Measurements from ENCODE around the gene CDCA3. TPM values are rescaled to one million over a fixed set of nuclear protein-coding genes. Genes with fewer than 3 reads are reported as not detected.

The CDCA3 gene
- total and polyA plus RNA-seq, 7 experiments from 2014 or later, result 0.64 to 55.6 (median 1.4) TPM; not detected in 1

DNA sequence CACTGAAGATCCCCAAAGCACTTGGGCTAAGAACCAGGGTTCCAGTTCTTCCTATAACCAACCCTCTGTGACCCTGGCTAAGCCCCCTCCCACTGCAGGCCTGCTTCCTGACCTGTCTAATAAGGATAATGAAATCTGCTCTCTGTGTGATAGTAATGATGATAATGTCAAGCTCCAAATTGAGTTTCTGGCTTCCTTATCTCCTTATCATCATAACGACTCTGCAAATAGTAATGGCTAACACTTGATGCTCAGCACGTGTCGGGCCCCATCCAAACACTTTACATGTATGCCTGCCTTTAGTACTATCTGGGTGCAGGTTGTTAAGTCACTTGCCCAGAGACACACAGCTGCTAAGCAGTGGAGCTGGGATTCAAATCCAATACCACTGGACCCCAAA is 34.5 kb downstream of the CDCA3 start:
- CTCF ChIA-PET, result interaction anchor here (1.1 to 1.5 kb wide), 3 partner anchors 9 to 63 kb away, joined by 3 to 5 read pairs (median 4); partner anchors contain the start of gene MLF2
- Histone ChIP-seq H3K4me1 (ENCODE audit: control insufficient read depth in 2 of 2, insufficient read depth in 2 of 2, low read length in 2 of 2) (peaks cover 0 to 10% of the 10 kb centered on the region in 2 donors), H3K9me3 (ENCODE audit: control insufficient read depth in 2 of 3, low read length in 3 of 3) (no peaks in the 10 kb centered on the region), H3K36me3 (ENCODE audit: control insufficient read depth in 2 of 3, insufficient read depth in 3 of 3, low read length in 3 of 3) (peaks cover 0 to 69% (median 22%) of the 10 kb centered on the region in 3 experiments), H3K4me3 (ENCODE audit: low read length) (no peak overlapping the region), H3K27me3 (ENCODE audit: control insufficient read depth in 2 of 2, insufficient read depth in 2 of 2, low read length in 2 of 2) (no peaks in the 10 kb centered on the region), H3K27ac (ENCODE audit: low read depth, low read length) (no peak overlapping the region)
- Mint-ChIP-seq H3K36me3 (peaks cover 11 to 40% (median 24%) of the 10 kb centered on the region in 5 donors), H3K4me1 (peaks cover 10 to 27% (median 19%) of the 10 kb centered on the region in 7 donors), H3K9me3 (peaks cover 0 to 2% (median 0%) of the 10 kb centered on the region in 11 donors), H3K4me3 (no peak overlapping the region), H3K27me3 (peaks cover 0 to 4% (median 2%) of the 10 kb centered on the region in 5 donors), H3K27ac (peak overlapping the region in 6 of 9 donors; percentile 14 to 51 (median 36))
- intact Hi-C loops (cut with micrococcal nuclease), result no loop called here
- POLR2A ChIA-PET, result interaction anchor here (0.6 kb wide), 1 partner anchor 28 kb away, joined by 3 read pairs; no protein-coding TSS in a partner anchor
- ATAC-seq (no peak), DNase-seq (no peak)

DNA sequence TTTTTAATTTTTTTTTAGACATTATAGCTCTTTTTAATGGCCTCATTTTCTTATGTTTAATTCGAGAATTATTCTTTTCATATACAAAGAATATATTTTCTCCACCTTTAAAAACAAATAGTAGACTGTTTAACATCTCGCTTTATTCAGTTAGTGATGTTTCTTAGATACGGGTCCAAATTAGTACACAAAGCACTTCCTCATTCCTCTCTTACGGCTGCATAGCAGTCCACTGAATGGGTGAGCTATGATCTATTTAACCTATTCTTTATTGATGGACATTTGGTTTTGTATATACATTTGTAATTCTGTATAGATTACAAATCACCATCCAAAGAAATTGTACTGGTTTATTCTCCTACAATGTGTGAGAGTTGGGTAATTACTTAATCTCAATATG is 37.7 kb downstream of the CDCA3 start:
- Mint-ChIP-seq H3K36me3 (peaks cover 11 to 47% (median 32%) of the 10 kb centered on the region in 5 donors), H3K4me3 (no peak overlapping the region), H3K9me3 (peaks cover 0 to 2% (median 0%) of the 10 kb centered on the region in 11 donors), H3K27ac (peak overlapping the region in 3 of 9 donors; percentile 6 to 41 (median 15)), H3K27me3 (peaks cover 0 to 4% (median 0%) of the 10 kb centered on the region in 5 donors), H3K4me1 (peaks cover 19 to 36% (median 29%) of the 10 kb centered on the region in 7 donors)
- ChIA-PET POLR2A (interaction anchor here (0.6 to 1.3 kb wide), 6 partner anchors 12 to 89 kb away, joined by 3 to 5 read pairs (median 4); partner anchors contain the start of genes CD4, COPS7A and MLF2), CTCF (interaction anchor here (0.8 to 1.6 kb wide), 2 partner anchors 47 to 79 kb away, joined by 3 to 5 read pairs; partner anchors contain the start of gene PTMS)
- intact Hi-C loops (cut with micrococcal nuclease), result no loop called here
- H3K27ac ChIP-seq (ENCODE audit: low read depth, low read length), result no peak overlapping the region
- DNase-seq (no peak), ATAC-seq (no peak)
- H3K4me1 ChIP-seq (ENCODE audit: control insufficient read depth in 2 of 2, insufficient read depth in 2 of 2, low read length in 2 of 2), result no peaks in the 10 kb centered on the region
- no peaks in the 10 kb centered on the region for H3K9me3 ChIP-seq (ENCODE audit: control insufficient read depth in 2 of 3, low read length in 3 of 3)
- no peak overlapping the region for H3K4me3 ChIP-seq (ENCODE audit: low read length)
- H3K27me3 ChIP-seq (ENCODE audit: control insufficient read depth in 2 of 2, insufficient read depth in 2 of 2, low read length in 2 of 2), result no peaks in the 10 kb centered on the region
- H3K36me3 ChIP-seq (ENCODE audit: control insufficient read depth in 2 of 3, insufficient read depth in 3 of 3, low read length in 3 of 3), result peaks cover 0 to 57% (median 18%) of the 10 kb centered on the region in 3 experiments

DNA sequence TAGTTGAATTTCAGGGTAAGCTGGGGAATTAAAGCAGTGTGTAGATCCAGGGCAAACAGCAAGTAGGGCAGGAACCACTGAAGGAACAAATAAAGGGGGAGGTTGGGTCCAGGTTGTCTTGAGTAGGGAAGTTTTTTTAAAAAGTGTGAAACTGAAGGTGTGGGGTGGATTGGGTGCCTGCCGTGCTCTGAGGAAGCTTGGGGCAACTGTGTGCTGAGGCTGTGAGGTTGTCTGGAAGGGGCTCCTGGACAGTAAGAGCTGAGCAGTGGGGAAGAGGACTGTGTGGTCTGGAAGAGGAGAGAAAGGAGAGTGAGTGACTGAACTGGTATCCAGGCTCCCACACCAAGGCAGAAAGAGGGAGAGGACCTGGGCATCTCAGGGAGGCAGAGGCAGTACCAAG is 40.3 kb downstream of the CDCA3 start:
- ATAC-seq (no peak), DNase-seq (no peak)
- Histone ChIP-seq H3K4me3 (ENCODE audit: low read length) (no peak overlapping the region), H3K4me1 (ENCODE audit: control insufficient read depth in 2 of 2, insufficient read depth in 2 of 2, low read length in 2 of 2) (no peaks in the 10 kb centered on the region), H3K9me3 (ENCODE audit: control insufficient read depth in 2 of 3, low read length in 3 of 3) (no peaks in the 10 kb centered on the region), H3K36me3 (ENCODE audit: control insufficient read depth in 2 of 3, insufficient read depth in 3 of 3, low read length in 3 of 3) (peaks cover 0 to 44% (median 6%) of the 10 kb centered on the region in 3 experiments), H3K27me3 (ENCODE audit: control insufficient read depth in 2 of 2, insufficient read depth in 2 of 2, low read length in 2 of 2) (no peaks in the 10 kb centered on the region), H3K27ac (ENCODE audit: low read depth, low read length) (peak overlapping the region; percentile 34)
- POLR2A ChIA-PET, result interaction anchor here (1.0 to 1.3 kb wide), 3 partner anchors 11 to 27 kb away, joined by 3 to 4 read pairs (median 3); partner anchors contain the start of gene GPR162
- CTCF ChIA-PET, result interaction anchor here (0.5 to 1.6 kb wide), 4 partner anchors 23 to 57 kb away, joined by 3 to 4 read pairs (median 4); no protein-coding TSS in a partner anchor
- peak overlapping the region; percentile 31 to 90 (median 77) for H3K27ac Mint-ChIP-seq
- intact Hi-C loops (cut with micrococcal nuclease), result no loop called here
- peaks cover 0 to 30% (median 18%) of the 10 kb centered on the region in 5 donors for H3K36me3 Mint-ChIP-seq
- H3K27me3 Mint-ChIP-seq, result peaks cover 0 to 4% (median 0%) of the 10 kb centered on the region in 5 donors
- H3K9me3 Mint-ChIP-seq, result no peaks in the 10 kb centered on the region
- peak overlapping the region in 4 of 10 donors; percentile 0 to 39 (median 18) for H3K4me3 Mint-ChIP-seq
- peaks cover 21 to 36% (median 25%) of the 10 kb centered on the region in 7 donors for H3K4me1 Mint-ChIP-seq

DNA sequence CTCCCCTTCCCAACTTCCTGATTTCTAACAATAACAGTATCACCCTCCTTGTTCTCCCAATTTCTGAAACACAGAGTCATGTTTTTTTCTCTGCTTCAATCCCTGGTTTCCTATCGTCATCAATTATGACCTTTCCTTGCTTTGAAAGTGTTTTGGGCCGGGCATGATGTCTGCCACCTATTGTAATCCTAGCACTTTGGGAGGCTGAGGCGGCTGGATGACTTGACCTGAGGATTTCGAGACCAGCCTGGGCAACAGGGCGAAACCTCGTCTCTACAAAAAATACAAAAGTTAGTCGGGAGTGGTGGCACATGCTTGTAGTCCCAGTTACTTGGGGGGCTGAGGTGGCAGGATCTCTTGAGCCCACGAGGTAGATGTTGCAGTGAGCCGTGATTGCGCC is 42.0 kb downstream of the CDCA3 start:
- H3K27me3 ChIP-seq (ENCODE audit: control insufficient read depth in 2 of 2, insufficient read depth in 2 of 2, low read length in 2 of 2), result no peaks in the 10 kb centered on the region
- ChIA-PET CTCF (no interaction called here), POLR2A (interaction anchor here (1.1 kb wide), 1 partner anchor 20 kb away, joined by 3 read pairs; no protein-coding TSS in a partner anchor)
- DNase-seq (peak in 1 of 9 donors; percentile 2), ATAC-seq (no peak)
- no peak overlapping the region for H3K4me3 Mint-ChIP-seq
- peak overlapping the region in 6 of 9 donors; percentile 1 to 55 (median 23) for H3K27ac Mint-ChIP-seq
- no peaks in the 10 kb centered on the region for H3K27me3 Mint-ChIP-seq
- no peak overlapping the region for H3K4me3 ChIP-seq (ENCODE audit: low read length)
- H3K4me1 ChIP-seq (ENCODE audit: control insufficient read depth in 2 of 2, insufficient read depth in 2 of 2, low read length in 2 of 2), result no peaks in the 10 kb centered on the region
- peaks cover 18 to 39% (median 28%) of the 10 kb centered on the region in 7 donors for H3K4me1 Mint-ChIP-seq
- intact Hi-C loops (cut with micrococcal nuclease), result loop anchor here in 1 of 2 donors (2.0 kb wide), 1 partner anchor 16 kb away; no protein-coding TSS in a partner anchor
- no peak overlapping the region for H3K27ac ChIP-seq (ENCODE audit: low read depth, low read length)
- no peaks in the 10 kb centered on the region for H3K9me3 Mint-ChIP-seq
- H3K36me3 Mint-ChIP-seq, result peaks cover 0 to 28% (median 20%) of the 10 kb centered on the region in 5 donors
- no peaks in the 10 kb centered on the region for H3K9me3 ChIP-seq (ENCODE audit: control insufficient read depth in 2 of 3, low read length in 3 of 3)
- H3K36me3 ChIP-seq (ENCODE audit: control insufficient read depth in 2 of 3, insufficient read depth in 3 of 3, low read length in 3 of 3), result peaks cover 0 to 33% (median 2%) of the 10 kb centered on the region in 3 experiments

DNA sequence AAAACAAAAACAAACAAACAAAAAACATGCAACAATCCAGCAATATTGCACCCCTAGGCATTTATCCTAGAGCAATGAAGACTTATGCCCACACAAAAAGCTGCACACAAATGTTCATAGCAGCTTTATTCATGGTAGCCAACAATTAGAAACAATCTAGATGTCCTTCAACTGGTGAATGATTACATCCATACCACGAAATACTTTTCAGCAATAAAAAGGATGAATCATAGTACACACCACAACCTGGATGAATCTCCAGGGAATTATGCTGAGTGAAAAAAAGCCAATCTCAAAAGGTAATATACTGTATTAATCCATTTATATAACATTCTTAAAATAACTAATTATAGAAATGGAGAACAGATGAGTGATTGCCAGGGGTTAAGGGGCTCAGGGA is 43.9 kb downstream of the CDCA3 start:
- H3K27me3 ChIP-seq (ENCODE audit: control insufficient read depth in 2 of 2, insufficient read depth in 2 of 2, low read length in 2 of 2), result no peaks in the 10 kb centered on the region
- intact Hi-C loops (cut with micrococcal nuclease), result no loop called here
- DNase-seq (no peak), ATAC-seq (no peak)
- no peak overlapping the region for H3K4me3 ChIP-seq (ENCODE audit: low read length)
- peaks cover 0 to 29% (median 22%) of the 10 kb centered on the region in 5 donors for H3K36me3 Mint-ChIP-seq
- no peaks in the 10 kb centered on the region for H3K27me3 Mint-ChIP-seq
- H3K9me3 Mint-ChIP-seq, result no peaks in the 10 kb centered on the region
- no peak overlapping the region for H3K4me3 Mint-ChIP-seq
- peaks cover 0 to 38% (median 0%) of the 10 kb centered on the region in 3 experiments for H3K36me3 ChIP-seq (ENCODE audit: control insufficient read depth in 2 of 3, insufficient read depth in 3 of 3, low read length in 3 of 3)
- ChIA-PET CTCF (no interaction called here), POLR2A (interaction anchor here (1.2 kb wide), 1 partner anchor 18 kb away, joined by 6 read pairs; the partner anchor contains the start of gene CD4)
- H3K4me1 Mint-ChIP-seq, result peaks cover 18 to 35% (median 28%) of the 10 kb centered on the region in 7 donors
- H3K27ac ChIP-seq (ENCODE audit: low read depth, low read length), result no peak overlapping the region
- no peaks in the 10 kb centered on the region for H3K4me1 ChIP-seq (ENCODE audit: control insufficient read depth in 2 of 2, insufficient read depth in 2 of 2, low read length in 2 of 2)
- H3K9me3 ChIP-seq (ENCODE audit: control insufficient read depth in 2 of 3, low read length in 3 of 3), result no peaks in the 10 kb centered on the region
- H3K27ac Mint-ChIP-seq, result no peak overlapping the region

DNA sequence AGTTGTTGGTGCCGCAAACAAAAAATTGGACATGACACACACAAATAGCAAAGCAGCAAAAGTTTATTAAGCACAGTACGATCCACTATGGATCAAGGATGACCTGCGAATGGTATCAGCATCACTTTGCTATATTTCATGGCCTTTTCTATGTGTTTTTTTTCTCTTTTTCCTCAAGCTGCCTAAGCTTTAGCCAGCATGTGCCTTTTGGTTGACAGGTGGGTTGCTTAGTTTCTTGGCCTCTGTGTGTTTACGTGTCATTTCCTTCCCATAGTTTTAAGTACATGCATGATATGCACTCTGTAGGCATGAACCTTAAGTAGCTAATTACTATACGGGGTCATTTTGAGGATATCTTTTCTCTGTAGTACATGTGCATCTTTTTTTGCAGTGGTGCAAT is 51.9 kb downstream of the CDCA3 start:
- intact Hi-C loops (cut with micrococcal nuclease), result no loop called here
- H3K4me1 Mint-ChIP-seq, result peaks cover 34 to 62% (median 55%) of the 10 kb centered on the region in 7 donors
- peak overlapping the region in 7 of 9 donors; percentile 6 to 79 (median 65) for H3K27ac Mint-ChIP-seq
- no peaks in the 10 kb centered on the region for H3K27me3 ChIP-seq (ENCODE audit: control insufficient read depth in 2 of 2, insufficient read depth in 2 of 2, low read length in 2 of 2)
- H3K9me3 ChIP-seq (ENCODE audit: control insufficient read depth in 2 of 3, low read length in 3 of 3), result no peaks in the 10 kb centered on the region
- peak overlapping the region in 1 of 10 donors; percentile 32 for H3K4me3 Mint-ChIP-seq
- DNase-seq (no peak), ATAC-seq (no peak)
- H3K4me1 ChIP-seq (ENCODE audit: control insufficient read depth in 2 of 2, insufficient read depth in 2 of 2, low read length in 2 of 2), result peaks cover 0 to 24% of the 10 kb centered on the region in 2 donors
- peaks cover 4 to 60% (median 24%) of the 10 kb centered on the region in 5 donors for H3K36me3 Mint-ChIP-seq
- POLR2A ChIA-PET, result interaction anchor here (0.6 to 1.7 kb wide), 2 partner anchors 10 to 55 kb away, joined by 3 to 5 read pairs; partner anchors contain the start of gene CD4
- no peak overlapping the region for H3K27ac ChIP-seq (ENCODE audit: low read depth, low read length)
- no peak overlapping the region for H3K4me3 ChIP-seq (ENCODE audit: low read length)
- no peaks in the 10 kb centered on the region for H3K9me3 Mint-ChIP-seq
- CTCF ChIA-PET, result no interaction called here
- peaks cover 0 to 67% (median 22%) of the 10 kb centered on the region in 3 experiments for H3K36me3 ChIP-seq (ENCODE audit: control insufficient read depth in 2 of 3, insufficient read depth in 3 of 3, low read length in 3 of 3)
- H3K27me3 Mint-ChIP-seq, result no peaks in the 10 kb centered on the region

Measured in naive thymus-derived CD4-positive, alpha-beta T cell (primary cell).